Ishikawa (cell line): ENCODE results near the gene SSR2.

Source experiments
- CEBPB ChIP-seq: IDR thresholded peaks from 2 replicates; pipeline ENCODE4 v1.6.1; 2012
- CREB1 ChIP-seq: IDR thresholded peaks from 2 replicates; pipeline ENCODE4 v1.6.1; 2012; ENCODE audit warnings: low read depth
- EGR1 ChIP-seq: IDR thresholded peaks from 2 replicates; pipeline ENCODE4 v1.6.1; 2012
- EP300 ChIP-seq: IDR thresholded peaks from 2 replicates; pipeline ENCODE4 v1.6.1; 2012; ENCODE audit warnings: borderline replicate concordance
- RAD21 ChIP-seq: IDR thresholded peaks from 2 replicates; pipeline ENCODE4 v1.6.1; 2012; ENCODE audit warnings: low read depth
- REST ChIP-seq: IDR thresholded peaks from 2 replicates; pipeline ENCODE4 v1.6.1; 2012; ENCODE audit warnings: low read depth, mild to moderate bottlenecking
- TAF1 ChIP-seq: IDR thresholded peaks from 2 replicates; pipeline ENCODE4 v1.6.1; 2012; ENCODE audit warnings: low read depth, mild to moderate bottlenecking
- YY1 ChIP-seq: IDR thresholded peaks from 2 replicates; pipeline ENCODE4 v1.6.1; 2012; ENCODE audit warnings: low read depth
- TF ChIP-seq, protein P1 (sequence below): IDR thresholded peaks from 2 replicates; pipeline ENCODE4 v1.6.1; 2012

DNA sequence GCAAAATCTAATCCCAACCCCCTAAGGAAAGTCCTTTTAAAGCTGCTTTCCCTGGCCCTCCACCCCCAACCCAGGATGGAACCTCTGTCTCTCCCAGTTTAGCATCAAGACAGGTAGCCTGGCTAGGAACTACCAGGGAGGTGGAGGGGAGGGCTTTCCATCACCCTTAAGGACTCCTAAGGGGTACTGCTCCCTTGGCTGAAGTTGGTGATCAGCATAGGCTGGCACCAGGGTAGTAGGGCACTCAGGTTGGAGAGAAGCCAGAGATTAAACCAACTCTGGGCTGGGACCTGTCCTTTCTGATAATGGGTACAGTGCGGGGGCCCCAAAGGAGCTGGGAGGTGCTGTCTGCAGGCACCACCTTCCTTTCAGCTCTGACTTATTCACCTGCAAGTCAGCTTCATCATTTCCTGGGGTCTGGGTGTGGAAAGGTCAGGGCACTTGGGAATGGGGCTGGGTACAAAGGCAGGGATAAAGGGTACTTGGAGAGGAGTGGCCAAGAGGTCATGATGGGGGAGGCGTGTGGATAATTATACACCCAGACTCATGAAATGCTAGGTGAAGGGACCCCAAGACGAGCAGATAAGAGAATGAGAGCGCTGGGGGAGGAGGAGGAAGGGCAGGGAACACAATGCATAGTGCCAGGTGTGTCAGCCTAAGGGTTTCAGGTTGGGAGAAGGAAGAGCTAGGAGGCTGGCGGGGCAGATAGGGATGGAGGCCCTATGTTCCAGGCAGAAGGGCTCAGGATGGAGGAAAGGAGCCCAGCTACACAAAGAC, 43.6 kb downstream of the SSR2 start:
- TF ChIP-seq TAF1 (no peak), RAD21 (no peak), EGR1 (no peak), YY1 (no peak), EP300 (no peak), REST (no peak), CEBPB (no peak), CREB1 (no peak)
- TF ChIP-seq, protein P1, sequence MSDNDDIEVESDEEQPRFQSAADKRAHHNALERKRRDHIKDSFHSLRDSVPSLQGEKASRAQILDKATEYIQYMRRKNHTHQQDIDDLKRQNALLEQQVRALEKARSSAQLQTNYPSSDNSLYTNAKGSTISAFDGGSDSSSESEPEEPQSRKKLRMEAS: no peak
